Mesenchymal stem cell (in vitro differentiated cells and primary cell): ENCODE results near the gene GPC3.

ENCODE experiments used
- DNase-seq: peaks from one replicate; pipeline ENCODE4 v3.0.0-alpha.2; 2013
- H2AFZ ChIP-seq: one replicate; pipeline ENCODE4 v1.6.1; 2013; ENCODE audit warnings: low read depth, mild to moderate bottlenecking, control low read depth, inconsistent platforms, low read length, moderate library complexity
- H2AK5ac ChIP-seq: 2 replicates; pipeline ENCODE4 v1.6.1; 2013; ENCODE audit warnings: low read length, moderate library complexity, mild to moderate bottlenecking, inconsistent platforms; ENCODE audit not compliant: severe bottlenecking
- H2BK120ac ChIP-seq: one replicate; pipeline ENCODE4 v1.6.1; 2013; ENCODE audit warnings: low read depth, mild to moderate bottlenecking, inconsistent platforms, low read length, moderate library complexity
- H2BK12ac ChIP-seq, 2 experiments: one replicate each; pipeline ENCODE4 v1.6.1; 2013; ENCODE audit warnings: inconsistent platforms in 2 of 2, low read length in 2 of 2, mild to moderate bottlenecking in 2 of 2, moderate library complexity in 2 of 2, control low read depth in 1 of 2
- H2BK15ac ChIP-seq: one replicate; pipeline ENCODE4 v1.6.1; 2013; ENCODE audit warnings: mild to moderate bottlenecking, low read depth, inconsistent platforms; ENCODE audit not compliant: poor library complexity, severe bottlenecking
- H2BK5ac ChIP-seq: 2 replicates; pipeline ENCODE4 v1.6.1; 2013; ENCODE audit warnings: low read depth, mild to moderate bottlenecking, low read length, control low read depth, inconsistent platforms; ENCODE audit not compliant: poor library complexity, severe bottlenecking
- H3K14ac ChIP-seq, 2 experiments: one replicate each; pipeline ENCODE4 v1.6.1; 2013; ENCODE audit warnings: inconsistent platforms in 2 of 2, low read length in 2 of 2, control low read depth in 1 of 2, mild to moderate bottlenecking in 1 of 2, moderate library complexity in 1 of 2
- H3K18ac ChIP-seq, 2 experiments: one replicate each; pipeline ENCODE4 v1.6.1; 2013; ENCODE audit warnings: inconsistent platforms in 2 of 2, low read length in 2 of 2, control low read depth in 1 of 2, low read depth in 1 of 2, mild to moderate bottlenecking in 1 of 2
- H3K23ac ChIP-seq, 2 experiments: one replicate each; pipeline ENCODE4 v1.6.1; 2013; ENCODE audit warnings: inconsistent platforms in 2 of 2, low read length in 2 of 2, mild to moderate bottlenecking in 2 of 2, moderate library complexity in 2 of 2, control low read depth in 1 of 2
- H3K27ac ChIP-seq: 2 replicates; pipeline ENCODE4 v1.5.1; 2013; ENCODE audit warnings: mild to moderate bottlenecking, moderate library complexity, low read length, control low read depth, inconsistent platforms; ENCODE audit not compliant: poor library complexity, severe bottlenecking
- H3K27me3 ChIP-seq, 2 experiments: 2 replicates each; pipeline versions ENCODE4 v1.6.1 to v1.7.0; 2013; ENCODE audit warnings: low read length in 2 of 2, mild to moderate bottlenecking in 2 of 2, moderate library complexity in 2 of 2, control low read depth in 1 of 2, inconsistent platforms in 1 of 2; ENCODE audit not compliant: control insufficient read depth in 1 of 2, insufficient read depth in 1 of 2
- H3K36me3 ChIP-seq, 2 experiments: 2 replicates each; pipeline versions ENCODE4 v1.6.1 to v1.7.0; 2013; ENCODE audit warnings: low read length in 2 of 2, control low read depth in 1 of 2, inconsistent platforms in 1 of 2, low read depth in 1 of 2, mild to moderate bottlenecking in 1 of 2; ENCODE audit not compliant: insufficient read depth in 2 of 2, control insufficient read depth in 1 of 2
- H3K4ac ChIP-seq, 2 experiments: one replicate each; pipeline ENCODE4 v1.6.1; 2013; ENCODE audit warnings: inconsistent platforms in 2 of 2, low read length in 2 of 2, mild to moderate bottlenecking in 2 of 2, moderate library complexity in 2 of 2, control low read depth in 1 of 2, low read depth in 1 of 2
- H3K4me1 ChIP-seq: 2 replicates; pipeline ENCODE4 v1.6.1; 2013; ENCODE audit warnings: low read depth, low read length, control low read depth; ENCODE audit not compliant: control insufficient read depth, insufficient read depth
- H3K4me2 ChIP-seq: 2 replicates; pipeline ENCODE4 v1.6.1; 2013; ENCODE audit warnings: low read length, mild to moderate bottlenecking, inconsistent platforms; ENCODE audit not compliant: poor library complexity, severe bottlenecking
- H3K4me3 ChIP-seq, 2 experiments: 2 replicates each; pipeline versions ENCODE4 v1.5.1 to v1.7.0; 2013; ENCODE audit warnings: low read length in 2 of 2, mild to moderate bottlenecking in 2 of 2, control low read depth in 1 of 2, low read depth in 1 of 2; ENCODE audit not compliant: insufficient read depth in 1 of 2
- H3K79me1 ChIP-seq: replicated peaks from 2 replicates; pipeline ENCODE4 v1.6.1; 2013; ENCODE audit warnings: mild to moderate bottlenecking, control low read depth, low read length, inconsistent platforms; ENCODE audit not compliant: poor library complexity, severe bottlenecking
- H3K9ac ChIP-seq: 2 replicates; pipeline ENCODE4 v1.7.0; 2013; ENCODE audit warnings: mild to moderate bottlenecking, low read length, moderate library complexity
- H3K9me3 ChIP-seq: 2 replicates; pipeline ENCODE4 v1.7.0; 2013; ENCODE audit warnings: mild to moderate bottlenecking, low read length; ENCODE audit not compliant: control insufficient read depth
- H4K8ac ChIP-seq: one replicate; pipeline ENCODE4 v1.6.1; 2013; ENCODE audit warnings: inconsistent platforms, mild to moderate bottlenecking, low read length, moderate library complexity
- H4K91ac ChIP-seq: one replicate; pipeline ENCODE4 v1.6.1; 2013; ENCODE audit warnings: mild to moderate bottlenecking, low read length, inconsistent platforms
- WGBS: methylation state at CpG from one replicate; pipeline ENCODE4 v1.1.7; 2013; ENCODE audit warnings: mixed read lengths; 5-methylcytosine and 5-hydroxymethylcytosine counted together

Gene GPC3

GRCh38 chrX:133754657-133755056 is 230.7 kb downstream of the GPC3 start:
- Histone ChIP-seq H4K91ac (no peak overlapping the region), H2BK120ac (no peak overlapping the region), H3K14ac (no peak overlapping the region), H3K4me2 (no peak overlapping the region), H2BK12ac (no peak overlapping the region), H3K79me1 (no peaks in the 10 kb centered on the region), H3K27me3 (peaks cover 0 to 4% of the 10 kb centered on the region in 2 experiments), H2AK5ac (no peak overlapping the region), H3K36me3 (no peaks in the 10 kb centered on the region), H2BK5ac (no peak overlapping the region), H3K4me3 (no peak overlapping the region), H4K8ac (no peak overlapping the region), H3K4me1 (no peaks in the 10 kb centered on the region), H3K4ac (no peak overlapping the region), H3K9ac (no peak overlapping the region), H3K9me3 (no peaks in the 10 kb centered on the region), H3K18ac (no peak overlapping the region), H2BK15ac (no peak overlapping the region), H2AFZ (no peak overlapping the region), H3K27ac (no peak overlapping the region), H3K23ac (no peak overlapping the region)
- DNase-seq = no peak
- WGBS = 100% methylated on average over 1 of the region's 2 CpGs

GRCh38 chrX:133749951-133750350 is 235.4 kb downstream of the GPC3 start:
- H3K27ac ChIP-seq = no peak overlapping the region
- 97% methylated on average over 3 of the region's 4 CpGs for WGBS
- peaks cover 0 to 13% of the 10 kb centered on the region in 2 experiments for H3K27me3 ChIP-seq
- no peak for DNase-seq
- H3K4ac ChIP-seq = no peak overlapping the region
- no peak overlapping the region for H2BK12ac ChIP-seq
- H3K4me3 ChIP-seq = no peak overlapping the region
- no peaks in the 10 kb centered on the region for H3K4me1 ChIP-seq
- no peak overlapping the region for H2BK120ac ChIP-seq
- H3K9me3 ChIP-seq = no peaks in the 10 kb centered on the region
- no peaks in the 10 kb centered on the region for H3K36me3 ChIP-seq
- H3K79me1 ChIP-seq = no peaks in the 10 kb centered on the region
- H2AK5ac ChIP-seq = no peak overlapping the region
- H3K18ac ChIP-seq = no peak overlapping the region
- H4K8ac ChIP-seq = no peak overlapping the region
- no peak overlapping the region for H3K23ac ChIP-seq
- no peak overlapping the region for H3K14ac ChIP-seq
- H3K4me2 ChIP-seq = no peak overlapping the region
- no peak overlapping the region for H2AFZ ChIP-seq
- no peak overlapping the region for H3K9ac ChIP-seq
- H2BK15ac ChIP-seq = no peak overlapping the region
- H4K91ac ChIP-seq = no peak overlapping the region
- no peak overlapping the region for H2BK5ac ChIP-seq

- H3K4ac ChIP-seq = no peak overlapping the region
- no peak for DNase-seq
- 90% methylated on average over 2 of the region's 4 CpGs for WGBS
- H2BK120ac ChIP-seq = no peak overlapping the region
- no peak overlapping the region for H3K23ac ChIP-seq
- H4K91ac ChIP-seq = no peak overlapping the region
- no peak overlapping the region for H3K14ac ChIP-seq
- H2BK5ac ChIP-seq = no peak overlapping the region
- no peak overlapping the region for H4K8ac ChIP-seq
- no peak overlapping the region for H3K27ac ChIP-seq
- H2BK12ac ChIP-seq = no peak overlapping the region
- H3K9ac ChIP-seq = no peak overlapping the region
- no peaks in the 10 kb centered on the region for H3K79me1 ChIP-seq
- H2AK5ac ChIP-seq = no peak overlapping the region
- no peak overlapping the region for H2AFZ ChIP-seq
- no peak overlapping the region for H3K18ac ChIP-seq
- H2BK15ac ChIP-seq = no peak overlapping the region
- H3K9me3 ChIP-seq = no peaks in the 10 kb centered on the region
- no peak overlapping the region for H3K4me2 ChIP-seq
- H3K36me3 ChIP-seq = no peaks in the 10 kb centered on the region
- no peak overlapping the region for H3K4me3 ChIP-seq
- no peaks in the 10 kb centered on the region for H3K4me1 ChIP-seq
- peaks cover 0 to 13% of the 10 kb centered on the region in 2 experiments for H3K27me3 ChIP-seq
Observed at GRCh38 chrX:133749370-133749769, 236.0 kb downstream of the GPC3 start.

- Histone ChIP-seq H3K23ac (no peak overlapping the region), H3K4me3 (no peak overlapping the region), H2AK5ac (no peak overlapping the region), H2AFZ (no peak overlapping the region), H2BK15ac (no peak overlapping the region), H3K36me3 (no peaks in the 10 kb centered on the region), H3K27ac (no peak overlapping the region), H3K27me3 (peaks cover 0 to 21% of the 10 kb centered on the region in 2 experiments), H4K91ac (no peak overlapping the region), H3K4ac (no peak overlapping the region), H3K14ac (no peak overlapping the region), H3K79me1 (no peaks in the 10 kb centered on the region), H2BK120ac (no peak overlapping the region), H2BK12ac (no peak overlapping the region), H3K18ac (no peak overlapping the region), H3K4me1 (no peaks in the 10 kb centered on the region), H3K9me3 (no peaks in the 10 kb centered on the region), H3K9ac (no peak overlapping the region), H4K8ac (no peak overlapping the region), H2BK5ac (no peak overlapping the region), H3K4me2 (no peak overlapping the region)
- DNase-seq = no peak
- WGBS = 97% methylated on average over 2 of the region's 2 CpGs
Observed at GRCh38 chrX:133747196-133747595, 238.2 kb downstream of the GPC3 start.
